OCI-LY7 (cell line): Measurements from ENCODE around the gene TAB3. TPM values are rescaled to one million over a fixed set of nuclear protein-coding genes. Genes with fewer than 3 reads are reported as not detected.

Experiments used
- BruUV-seq: library from RNA; stranded (reverse); fragments of 400-500 nt; replicated peaks from 2 replicates; lab custom pipeline; 2021; lab: Mats Ljungman, UMichigan
- CTCF ChIA-PET: fragments of 300-600 bp; sonication (Branson Sonifier 250); formaldehyde crosslinking; loops from one replicate; lab custom pipeline; 2022; ENCODE audit warnings: antibody characterized with exemption; ENCODE audit not compliant: unreplicated experiment; lab: Charles Lee
- POLR2A ChIA-PET: fragments of 300-600 bp; sonication (Branson Sonifier 250); formaldehyde crosslinking; loops from one replicate; lab custom pipeline; 2022; ENCODE audit warnings: antibody characterized with exemption; lab: Charles Lee
- DNase-seq: peaks from one replicate; pipeline ENCODE4 v3.0.0-alpha.2; 2015; ENCODE audit warnings: low spot score
- H2AFZ ChIP-seq: fragments of 200-600 bp; sonication (generic), shearing (Covaris generic); 2 replicates; pipeline ENCODE4 v1.6.1; 2014; ENCODE audit warnings: mild to moderate bottlenecking, antibody characterized with exemption, low read length, moderate library complexity
- H3K27ac ChIP-seq: fragments of 200-600 bp; sonication (generic); 2 replicates; pipeline ENCODE4 v1.5.1; 2014; ENCODE audit warnings: mixed run types, low read depth, mild to moderate bottlenecking, moderate library complexity, low read length, inconsistent platforms; ENCODE audit not compliant: poor library complexity, severe bottlenecking
- H3K36me3 ChIP-seq: fragments of 200-600 bp; sonication (generic); 2 replicates; pipeline ENCODE4 v1.6.1; 2014; ENCODE audit warnings: mild to moderate bottlenecking, antibody characterized with exemption, low read length, moderate library complexity, mixed read lengths; ENCODE audit not compliant: insufficient read depth
- H3K4me1 ChIP-seq: fragments of 200-600 bp; sonication (generic); 2 replicates; pipeline ENCODE4 v1.5.1; 2014; ENCODE audit warnings: mild to moderate bottlenecking, low read length; ENCODE audit not compliant: insufficient read depth, poor library complexity, severe bottlenecking
- H3K4me2 ChIP-seq: fragments of 200-600 bp; sonication (generic); 2 replicates; pipeline ENCODE4 v1.6.1; 2014; ENCODE audit warnings: mild to moderate bottlenecking, low read length
- H3K4me3 ChIP-seq: fragments of 200-600 bp; sonication (generic); 2 replicates; pipeline ENCODE4 v1.5.1; 2014; ENCODE audit warnings: mild to moderate bottlenecking, low read depth, low read length; ENCODE audit not compliant: poor library complexity, severe bottlenecking
- H3K79me2 ChIP-seq: fragments of 200-600 bp; sonication (generic); 2 replicates; pipeline ENCODE4 v1.6.1; 2016; ENCODE audit warnings: low read depth, mild to moderate bottlenecking, low read length, moderate library complexity, mixed read lengths; ENCODE audit not compliant: insufficient read depth
- H3K9me2 ChIP-seq: fragments of 200-600 bp; sonication (generic); 2 replicates; pipeline ENCODE4 v1.6.1; 2016; ENCODE audit warnings: mild to moderate bottlenecking, low read length, mixed read lengths; ENCODE audit not compliant: insufficient read depth
- H3K9me3 ChIP-seq: fragments of 200-600 bp; sonication (generic); 2 replicates; pipeline ENCODE4 v1.6.1; 2014; ENCODE audit warnings: mild to moderate bottlenecking, mixed run types, low read length, mixed read lengths
- H4K20me1 ChIP-seq: fragments of 200-600 bp; sonication (generic); 2 replicates; pipeline ENCODE4 v1.6.1; 2014; ENCODE audit warnings: mild to moderate bottlenecking, antibody characterized with exemption, low read length, moderate library complexity, mixed read lengths; ENCODE audit not compliant: insufficient read depth
- CTCF ChIP-seq: fragments of 200-600 bp; sonication (generic); conservative IDR thresholded peaks from 2 replicates; pipeline ENCODE4 v1.5.1; 2014; ENCODE audit warnings: mild to moderate bottlenecking, antibody characterized with exemption, low read length, moderate library complexity, mixed read lengths
- EZH2phosphoT487 ChIP-seq: fragments of 200-600 bp; sonication (generic); IDR thresholded peaks from 2 replicates; pipeline ENCODE4 v1.6.1; 2018; ENCODE audit warnings: low read depth, borderline replicate concordance, mild to moderate bottlenecking, mixed run types, antibody characterized with exemption, low read length, moderate library complexity, mixed read lengths
- intact Hi-C: fragments of 100-400 bp; cut with micrococcal nuclease; formaldehyde crosslinking; loops from one replicate; pipeline ENCODE4 v1.10.0; 2022; ENCODE audit not compliant: unreplicated experiment
- total RNA-seq, 2 experiments: library from RNA; depleted of rRNA in 1 of 2; stranded (reverse); fragments of >200 nt in 1 of 2; shearing (Covaris generic) in 1 of 2; gene quantifications; 2 replicates each; pipeline ENCODE4 v1.2.3, GENCODE V29; 2014 to 2022

Gene TAB3
- total RNA-seq, 2 experiments from 2014 or later = 13.8 to 14.6 TPM

GRCh38 chrX:30804462-30804861 is 84.6 kb downstream of the TAB3 start:
- H3K4me3 ChIP-seq = no peak overlapping the region
- H3K4me1 ChIP-seq = no peaks in the 10 kb centered on the region
- no peak overlapping the region for H3K27ac ChIP-seq
- H2AFZ ChIP-seq = no peak overlapping the region
- DNase-seq = no peak
- H3K9me3 ChIP-seq = no peaks in the 10 kb centered on the region
- H3K79me2 ChIP-seq = no peaks in the 10 kb centered on the region
- H3K4me2 ChIP-seq = no peak overlapping the region
- intact Hi-C loops = no loop called here
- no peaks in the 10 kb centered on the region for H4K20me1 ChIP-seq
- no peaks in the 10 kb centered on the region for H3K36me3 ChIP-seq
- ChIA-PET CTCF (no interaction called here), POLR2A (no interaction called here)
- BruUV-seq = no TSS peak
- TF ChIP-seq EZH2phosphoT487 (no peak), CTCF (no peak)
- no peaks in the 10 kb centered on the region for H3K9me2 ChIP-seq

- no peak overlapping the region for H3K27ac ChIP-seq
- H2AFZ ChIP-seq = no peak overlapping the region
- no peaks in the 10 kb centered on the region for H3K9me3 ChIP-seq
- H3K36me3 ChIP-seq = no peaks in the 10 kb centered on the region
- no TSS peak for BruUV-seq
- H3K9me2 ChIP-seq = no peaks in the 10 kb centered on the region
- no peak overlapping the region for H3K4me3 ChIP-seq
- TF ChIP-seq CTCF (no peak), EZH2phosphoT487 (no peak)
- H3K4me2 ChIP-seq = no peak overlapping the region
- CTCF ChIA-PET = no interaction called here
- POLR2A ChIA-PET = no interaction called here
- DNase-seq = no peak
- no peaks in the 10 kb centered on the region for H3K4me1 ChIP-seq
- intact Hi-C loops = no loop called here
- H3K79me2 ChIP-seq = no peaks in the 10 kb centered on the region
- H4K20me1 ChIP-seq = no peaks in the 10 kb centered on the region
Observed at GRCh38 chrX:30800901-30801300, 88.2 kb downstream of the TAB3 start.

GRCh38 chrX:30799327-30799726 is 89.7 kb downstream of the TAB3 start:
- ChIA-PET POLR2A (no interaction called here), CTCF (no interaction called here)
- no peaks in the 10 kb centered on the region for H3K36me3 ChIP-seq
- no peak overlapping the region for H3K4me2 ChIP-seq
- no TSS peak for BruUV-seq
- intact Hi-C loops = no loop called here
- TF ChIP-seq CTCF (no peak), EZH2phosphoT487 (no peak)
- no peaks in the 10 kb centered on the region for H3K9me3 ChIP-seq
- H3K4me1 ChIP-seq = no peaks in the 10 kb centered on the region
- H3K4me3 ChIP-seq = no peak overlapping the region
- DNase-seq = no peak
- H3K79me2 ChIP-seq = no peaks in the 10 kb centered on the region
- no peaks in the 10 kb centered on the region for H4K20me1 ChIP-seq
- no peaks in the 10 kb centered on the region for H3K9me2 ChIP-seq
- H2AFZ ChIP-seq = no peak overlapping the region
- no peak overlapping the region for H3K27ac ChIP-seq
